GM20000 (cell line): Measurements from ENCODE around the gene YJU2.
"Not testable (repeated sequence)": the region's sequence is repeated elsewhere in the genome, so short reads cannot be mapped to it uniquely, and the experiment has no call there.

Experiments used
- DNase-seq: peaks from one replicate; pipeline ENCODE4 v3.0.0; 2012; ENCODE audit warnings: low spot score
- TF ChIP-seq, protein P1 (sequence below): IDR thresholded peaks from 2 replicates; pipeline ENCODE4 v1.5.1; 2012; ENCODE audit warnings: mild to moderate bottlenecking, control low read depth; ENCODE audit errors: extremely low read depth, missing control alignments

The YJU2 gene

DNA sequence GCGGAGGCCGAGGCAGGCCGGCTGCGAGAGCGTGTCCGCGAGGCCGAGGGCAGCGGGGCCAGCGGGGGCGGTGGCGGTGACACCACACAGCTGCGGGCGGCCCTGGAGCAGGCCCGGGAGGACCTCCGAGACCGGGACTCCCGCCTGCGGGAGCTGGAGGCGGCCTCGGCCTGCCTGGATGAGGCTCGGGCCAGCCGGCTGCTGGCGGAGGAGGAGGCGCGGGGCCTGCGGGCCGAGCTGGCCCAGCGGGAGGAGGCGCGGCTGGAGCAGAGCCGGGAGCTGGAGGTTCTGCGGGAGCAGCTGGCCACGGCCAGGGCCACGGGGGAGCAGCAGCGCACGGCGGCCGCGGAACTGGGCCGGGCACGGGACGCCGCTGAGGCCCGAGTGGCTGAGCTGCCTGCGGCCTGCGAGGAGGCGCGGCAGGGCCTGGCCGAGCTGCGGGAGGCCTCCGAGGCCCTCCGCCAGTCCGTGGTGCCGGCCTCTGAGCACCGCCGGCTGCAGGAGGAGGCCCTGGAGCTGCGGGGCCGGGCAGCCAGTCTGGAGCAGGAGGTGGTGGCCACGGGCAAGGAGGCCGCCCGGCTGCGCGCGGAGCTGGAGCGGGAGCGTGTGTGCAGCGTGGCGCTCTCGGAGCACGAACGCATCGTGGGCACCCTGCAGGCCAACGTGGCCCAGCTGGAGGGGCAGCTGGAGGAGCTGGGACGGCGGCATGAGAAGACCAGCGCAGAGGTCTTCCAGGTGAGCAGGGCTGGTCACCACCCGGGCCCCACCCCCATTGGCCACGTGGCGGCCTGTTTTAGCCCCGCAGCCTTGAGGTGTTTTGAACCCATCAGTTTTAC, 29.2 kb upstream of the YJU2 start:
- no peak for DNase-seq
- TF ChIP-seq, protein P1, sequence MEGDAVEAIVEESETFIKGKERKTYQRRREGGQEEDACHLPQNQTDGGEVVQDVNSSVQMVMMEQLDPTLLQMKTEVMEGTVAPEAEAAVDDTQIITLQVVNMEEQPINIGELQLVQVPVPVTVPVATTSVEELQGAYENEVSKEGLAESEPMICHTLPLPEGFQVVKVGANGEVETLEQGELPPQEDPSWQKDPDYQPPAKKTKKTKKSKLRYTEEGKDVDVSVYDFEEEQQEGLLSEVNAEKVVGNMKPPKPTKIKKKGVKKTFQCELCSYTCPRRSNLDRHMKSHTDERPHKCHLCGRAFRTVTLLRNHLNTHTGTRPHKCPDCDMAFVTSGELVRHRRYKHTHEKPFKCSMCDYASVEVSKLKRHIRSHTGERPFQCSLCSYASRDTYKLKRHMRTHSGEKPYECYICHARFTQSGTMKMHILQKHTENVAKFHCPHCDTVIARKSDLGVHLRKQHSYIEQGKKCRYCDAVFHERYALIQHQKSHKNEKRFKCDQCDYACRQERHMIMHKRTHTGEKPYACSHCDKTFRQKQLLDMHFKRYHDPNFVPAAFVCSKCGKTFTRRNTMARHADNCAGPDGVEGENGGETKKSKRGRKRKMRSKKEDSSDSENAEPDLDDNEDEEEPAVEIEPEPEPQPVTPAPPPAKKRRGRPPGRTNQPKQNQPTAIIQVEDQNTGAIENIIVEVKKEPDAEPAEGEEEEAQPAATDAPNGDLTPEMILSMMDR, result no peak

- DNase-seq, result not testable (repeated sequence)
These were observed 28.4 kb upstream of the YJU2 start for GRCh38 chr19:4218523-4218922.

DNA sequence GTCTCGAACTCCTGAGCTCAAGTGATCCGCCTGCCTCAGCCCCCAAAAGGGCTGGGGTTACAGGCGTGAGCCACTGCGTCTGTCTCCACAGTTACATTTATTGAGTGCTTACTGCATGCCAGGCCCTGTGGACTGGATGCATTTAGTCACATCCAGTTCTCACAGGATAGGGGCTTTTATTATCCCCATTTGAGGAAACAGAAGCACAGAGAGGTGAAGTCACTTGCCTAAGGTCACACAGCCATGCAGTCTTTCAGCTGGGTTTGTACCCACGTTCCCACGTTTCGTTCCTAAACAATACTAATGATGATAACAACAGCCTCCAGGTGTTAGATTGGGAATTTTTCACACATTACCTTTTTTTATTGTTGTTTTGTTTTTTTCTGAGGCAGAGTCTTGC, 26.7 kb upstream of the YJU2 start:
- TF ChIP-seq, protein P1, result no peak
- DNase-seq, result no peak

DNA sequence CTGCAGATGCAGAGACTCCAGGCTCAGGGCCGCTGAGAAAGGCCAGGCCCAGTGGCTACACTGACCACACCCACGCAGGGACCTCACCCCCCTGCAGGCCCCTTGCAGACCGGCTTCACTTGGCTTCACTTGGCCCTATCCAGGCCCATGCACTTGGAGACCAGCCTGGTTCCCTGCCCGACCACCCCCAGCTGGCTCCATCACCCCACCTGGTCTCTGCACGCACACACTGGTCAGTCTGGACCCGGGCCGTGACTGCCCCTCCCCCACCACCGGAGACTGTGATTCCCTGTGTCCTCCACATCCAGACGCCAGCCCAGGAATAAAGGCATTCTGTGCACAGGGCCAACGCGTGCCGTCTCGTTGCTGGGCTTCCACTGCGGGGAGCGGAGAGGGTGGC, 22.4 kb upstream of the YJU2 start:
- no peak for DNase-seq
- TF ChIP-seq, protein P1, result no peak

GRCh38 chr19:4225885-4226284, 21.0 kb upstream of the YJU2 start:
- TF ChIP-seq, protein P1, result no peak
- DNase-seq, result no peak

GRCh38 chr19:4227771-4228170, 19.1 kb upstream of the YJU2 start:
- TF ChIP-seq, protein P1, result no peak
- DNase-seq, result no peak

DNA sequence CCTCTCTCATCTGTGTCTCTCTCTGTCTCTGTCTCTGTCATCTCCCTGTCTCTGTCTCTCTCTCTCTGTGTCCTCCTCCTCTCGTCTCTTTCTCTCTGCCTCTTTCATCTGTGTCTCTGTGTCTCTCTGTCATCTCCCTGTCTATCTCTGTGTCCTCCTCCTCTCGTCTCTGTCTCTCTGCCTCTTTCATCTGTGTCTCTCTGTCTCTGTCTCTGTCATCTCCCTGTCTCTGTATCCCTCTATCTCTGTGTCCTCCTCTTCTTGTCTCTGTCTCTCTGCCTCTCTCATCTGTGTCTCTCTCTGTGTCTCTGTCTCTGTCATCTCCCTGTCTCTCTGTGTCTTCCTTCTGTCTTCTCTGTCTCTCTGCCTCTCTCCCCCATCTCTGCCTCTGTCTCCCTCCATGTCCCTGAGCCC, 18.1 kb upstream of the YJU2 start:
- TF ChIP-seq, protein P1, result no peak

More for the DNA sequence above, 18.1 kb upstream of the YJU2 start:
- DNase-seq, result no peak
